ENCODE data around the gene CCN2. TPM values are rescaled to one million over a fixed set of nuclear protein-coding genes. Genes with fewer than 3 reads are reported as not detected.

CCN2 gene
- total RNA-seq, 2 experiments from 2014 or later, result not detected

DNA sequence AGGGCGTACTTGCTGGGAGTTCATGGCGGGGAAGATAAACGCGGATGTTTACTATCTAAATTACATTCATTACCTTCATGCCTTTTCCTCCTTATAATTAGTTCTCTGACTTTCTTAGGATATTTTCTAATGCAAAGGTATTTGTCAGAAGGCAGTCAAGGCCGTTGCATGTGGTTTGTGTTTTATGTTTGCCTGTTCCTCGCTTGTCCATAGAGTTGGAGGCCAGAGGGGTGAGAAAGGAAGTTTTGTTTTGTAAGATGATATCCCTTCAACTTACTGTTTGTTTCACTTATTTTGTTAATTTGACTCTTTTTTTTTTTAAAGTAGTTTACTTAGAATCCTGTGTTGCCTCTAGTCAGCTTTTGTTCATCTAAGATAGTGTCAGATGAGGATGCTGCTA lies 4.0 kb upstream of the CCN2 start:
- no peak for ATAC-seq (ENCODE audit: low read depth)
- no peaks in the 10 kb centered on the region for H3K36me3 Mint-ChIP-seq
- no peak overlapping the region for H3K4me3 Mint-ChIP-seq
- POLR2A ChIA-PET, result no interaction called here
- H3K9me3 Mint-ChIP-seq, result no peaks in the 10 kb centered on the region
- no peak for DNase-seq
- H3K27me3 Mint-ChIP-seq, result peaks cover 53% of the 10 kb centered on the region
- H3K27ac Mint-ChIP-seq, result no peak overlapping the region
- peaks cover 2% of the 10 kb centered on the region for H3K4me1 Mint-ChIP-seq

DNA sequence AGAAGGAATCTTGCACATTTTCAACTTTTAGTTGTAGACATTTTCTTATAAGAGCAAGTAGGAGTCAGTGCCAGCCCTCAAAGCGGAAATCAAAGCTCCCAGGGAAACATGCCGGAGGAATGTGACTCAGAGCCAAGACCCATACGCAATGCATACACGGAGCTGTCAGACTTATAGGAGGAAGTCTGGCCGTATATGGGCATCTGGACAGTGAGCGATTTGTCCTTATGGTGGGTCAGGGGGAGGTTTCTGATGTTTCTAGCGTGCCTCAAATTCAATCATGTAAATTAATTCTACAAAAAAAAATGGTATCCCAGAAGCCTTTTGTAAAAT lies 3.6 kb upstream of the CCN2 start:
- Mint-ChIP-seq H3K36me3 (no peaks in the 10 kb centered on the region), H3K9me3 (no peaks in the 10 kb centered on the region), H3K4me1 (peaks cover 5% of the 10 kb centered on the region), H3K27ac (no peak overlapping the region), H3K4me3 (no peak overlapping the region), H3K27me3 (peaks cover 58% of the 10 kb centered on the region)
- DNase-seq (no peak), ATAC-seq (ENCODE audit: low read depth) (no peak)
- POLR2A ChIA-PET, result no interaction called here

DNA sequence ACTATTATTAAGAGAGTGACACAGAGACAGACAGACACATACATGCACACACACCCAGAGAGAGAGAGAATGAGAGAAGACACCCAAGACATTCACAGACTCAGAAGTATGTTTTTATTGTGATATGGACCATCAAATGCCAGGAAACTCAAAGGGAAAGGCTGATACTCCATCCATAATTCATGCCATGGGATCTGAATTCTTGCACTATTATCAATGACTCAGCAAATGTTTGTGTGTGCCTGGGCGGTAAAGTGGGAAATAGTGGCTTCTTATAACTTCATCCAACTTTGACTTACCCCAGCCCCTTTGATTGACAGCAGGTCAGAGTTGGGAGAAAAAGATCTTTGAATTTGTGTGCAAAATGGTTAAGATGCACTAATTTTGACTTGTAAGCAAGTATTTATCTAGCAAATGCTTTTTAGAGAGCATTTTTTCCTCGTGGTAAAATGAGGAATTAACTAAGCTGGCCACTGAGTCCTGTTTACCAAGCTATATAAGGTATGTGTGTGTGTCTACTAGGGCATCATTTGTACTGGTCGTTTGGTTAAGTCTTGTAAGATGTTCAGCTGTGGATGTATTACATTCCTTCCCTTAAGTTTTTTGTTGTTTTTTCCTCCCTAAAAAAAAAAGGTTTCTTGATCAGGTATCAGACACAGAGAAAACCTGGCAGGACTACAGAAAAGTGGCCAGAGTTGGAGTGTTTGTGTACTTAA lies 3.0 kb upstream of the CCN2 start:
- H3K4me3 Mint-ChIP-seq, result no peak overlapping the region
- H3K27me3 Mint-ChIP-seq, result peaks cover 63% of the 10 kb centered on the region
- DNase-seq (no peak), ATAC-seq (ENCODE audit: low read depth) (no peak)
- peaks cover 5% of the 10 kb centered on the region for H3K4me1 Mint-ChIP-seq
- H3K36me3 Mint-ChIP-seq, result no peaks in the 10 kb centered on the region
- POLR2A ChIA-PET, result no interaction called here
- no peaks in the 10 kb centered on the region for H3K9me3 Mint-ChIP-seq
- H3K27ac Mint-ChIP-seq, result no peak overlapping the region

- POLR2A ChIA-PET, result no interaction called here
- no peaks in the 10 kb centered on the region for H3K36me3 Mint-ChIP-seq
Measured at GRCh38 chr6:131952886-131953509, 1.8 kb upstream of the CCN2 start.

GRCh38 chr6:131951576-131952230 lies 531 bp upstream of the CCN2 start:
- Mint-ChIP-seq H3K36me3 (no peaks in the 10 kb centered on the region), H3K27me3 (peaks cover 71% of the 10 kb centered on the region), H3K27ac (no peak overlapping the region), H3K9me3 (no peaks in the 10 kb centered on the region), H3K4me3 (peak overlapping the region; percentile 7), H3K4me1 (peaks cover 5% of the 10 kb centered on the region)
- no peak for ATAC-seq (ENCODE audit: low read depth)
- DNase-seq, result no peak
- POLR2A ChIA-PET, result no interaction called here

More at GRCh38 chr6:131952886-131953509, 1.8 kb upstream of the CCN2 start:
- H3K27me3 Mint-ChIP-seq, result peaks cover 69% of the 10 kb centered on the region
- H3K4me1 Mint-ChIP-seq, result peaks cover 5% of the 10 kb centered on the region
- no peak overlapping the region for H3K4me3 Mint-ChIP-seq
- H3K9me3 Mint-ChIP-seq, result no peaks in the 10 kb centered on the region
- DNase-seq (no peak), ATAC-seq (ENCODE audit: low read depth) (no peak)
- H3K27ac Mint-ChIP-seq, result no peak overlapping the region

- Mint-ChIP-seq H3K4me1 (peaks cover 5% of the 10 kb centered on the region), H3K4me3 (peak overlapping the region; percentile 85), H3K9me3 (no peaks in the 10 kb centered on the region), H3K27me3 (peaks cover 67% of the 10 kb centered on the region), H3K36me3 (no peaks in the 10 kb centered on the region), H3K27ac (no peak overlapping the region)
- peak; percentile 35 for DNase-seq
- POLR2A ChIA-PET, result no interaction called here
- peak; percentile 61 for ATAC-seq (ENCODE audit: low read depth)
Measured at GRCh38 chr6:131949909-131950766, 1.0 kb downstream of the CCN2 start.

GRCh38 chr6:131949620-131949908 lies 1.6 kb downstream of the CCN2 start:
- Mint-ChIP-seq H3K36me3 (no peaks in the 10 kb centered on the region), H3K9me3 (no peaks in the 10 kb centered on the region), H3K4me1 (peaks cover 5% of the 10 kb centered on the region), H3K4me3 (no peak overlapping the region), H3K27ac (no peak overlapping the region), H3K27me3 (peaks cover 61% of the 10 kb centered on the region)
- POLR2A ChIA-PET, result no interaction called here
- ATAC-seq (ENCODE audit: low read depth) (no peak), DNase-seq (no peak)

- no peak overlapping the region for H3K4me3 Mint-ChIP-seq
- H3K27ac Mint-ChIP-seq, result no peak overlapping the region
- POLR2A ChIA-PET, result no interaction called here
Measured at GRCh38 chr6:131948692-131949619, 2.2 kb downstream of the CCN2 start.

DNA sequence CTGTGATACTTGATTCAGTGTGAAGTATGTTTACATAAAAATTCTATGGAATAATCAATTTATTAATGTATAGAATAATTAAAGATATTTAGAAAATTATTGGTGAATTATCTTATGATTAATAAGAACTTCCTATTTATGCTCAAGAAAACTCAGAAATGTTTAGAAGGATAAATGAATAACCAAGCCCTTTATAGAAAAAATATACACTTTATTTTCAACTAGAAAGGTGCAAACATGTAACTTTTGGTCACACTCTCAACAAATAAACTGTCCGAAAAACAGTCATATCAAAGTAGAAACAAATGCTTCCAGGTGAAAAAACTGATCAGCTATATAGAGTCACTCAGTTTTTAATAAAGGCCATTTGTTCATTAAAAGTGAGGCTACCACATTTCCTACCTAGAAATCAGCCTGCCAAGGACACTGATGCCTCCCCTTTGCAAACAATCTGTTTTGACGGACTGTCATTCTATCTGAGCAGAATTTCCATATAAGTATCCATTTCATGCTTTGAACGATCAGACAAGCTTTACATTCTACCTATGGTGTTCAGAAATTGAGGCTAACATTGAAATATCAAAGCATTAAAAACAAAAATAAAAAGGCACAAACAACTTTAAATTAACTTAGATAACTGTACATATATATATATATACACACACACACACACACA lies 3.0 kb downstream of the CCN2 start:
- no peak overlapping the region for H3K4me3 Mint-ChIP-seq
- H3K9me3 Mint-ChIP-seq, result no peaks in the 10 kb centered on the region
- H3K27ac Mint-ChIP-seq, result no peak overlapping the region
- no peak for DNase-seq
- POLR2A ChIA-PET, result no interaction called here
- peaks cover 5% of the 10 kb centered on the region for H3K4me1 Mint-ChIP-seq
- ATAC-seq (ENCODE audit: low read depth), result no peak
- peaks cover 54% of the 10 kb centered on the region for H3K27me3 Mint-ChIP-seq
- no peaks in the 10 kb centered on the region for H3K36me3 Mint-ChIP-seq

More at GRCh38 chr6:131948692-131949619, 2.2 kb downstream of the CCN2 start:
- Mint-ChIP-seq H3K4me1 (peaks cover 5% of the 10 kb centered on the region), H3K27me3 (peaks cover 59% of the 10 kb centered on the region), H3K9me3 (no peaks in the 10 kb centered on the region), H3K36me3 (no peaks in the 10 kb centered on the region)
- no peak for DNase-seq
- no peak for ATAC-seq (ENCODE audit: low read depth)

- DNase-seq (no peak), ATAC-seq (ENCODE audit: low read depth) (no peak)
- H3K4me3 Mint-ChIP-seq, result no peak overlapping the region
- H3K4me1 Mint-ChIP-seq, result peaks cover 5% of the 10 kb centered on the region
- no peak overlapping the region for H3K27ac Mint-ChIP-seq
- no peaks in the 10 kb centered on the region for H3K36me3 Mint-ChIP-seq
- peaks cover 46% of the 10 kb centered on the region for H3K27me3 Mint-ChIP-seq
- H3K9me3 Mint-ChIP-seq, result no peaks in the 10 kb centered on the region
- POLR2A ChIA-PET, result no interaction called here
Measured at GRCh38 chr6:131946992-131947955, 3.9 kb downstream of the CCN2 start.

- ATAC-seq (ENCODE audit: low read depth), result no peak
- DNase-seq, result no peak
- H3K4me1 Mint-ChIP-seq, result peaks cover 5% of the 10 kb centered on the region
Measured at GRCh38 chr6:131946404-131946991, 4.7 kb downstream of the CCN2 start.

More at GRCh38 chr6:131946404-131946991, 4.7 kb downstream of the CCN2 start:
- H3K9me3 Mint-ChIP-seq, result no peaks in the 10 kb centered on the region
- H3K27me3 Mint-ChIP-seq, result peaks cover 38% of the 10 kb centered on the region
- H3K4me3 Mint-ChIP-seq, result no peak overlapping the region
- POLR2A ChIA-PET, result no interaction called here
- no peak overlapping the region for H3K27ac Mint-ChIP-seq
- no peaks in the 10 kb centered on the region for H3K36me3 Mint-ChIP-seq

Data from activated naive CD8-positive, alpha-beta T cell treated with anti-CD3 and anti-CD28 coated beads, Interleukin-2, amount 10 ng/mL, durations not matched to agents 7 days and 5 days (primary cell).